Measurements from ENCODE around the gene MSX2. TPM values are rescaled to one million over a fixed set of nuclear protein-coding genes. Genes with fewer than 3 reads are reported as not detected.

MSX2 gene
- polyA plus RNA-seq, 1 of the 3 experiments (the other 2 are of a cell fraction): 5.8 TPM

GRCh38 chr5:174707671-174708070 is 16.7 kb upstream of the MSX2 start:
- H3K9ac ChIP-seq: no peak overlapping the region
- H3K4me3 ChIP-seq (ENCODE audit: low read depth in 2 of 2, low read length in 1 of 2): no peak overlapping the region
- ChIA-PET POLR2A (no interaction called here), CTCF (interaction anchor here (1.0 kb wide), 2 partner anchors 134 to 288 kb away, joined by 3 read pairs; no protein-coding TSS in a partner anchor)
- no peak overlapping the region for H3K4me2 ChIP-seq
- H3K27me3 ChIP-seq (ENCODE audit: insufficient read depth): no peaks in the 10 kb centered on the region
- H3K36me3 ChIP-seq (replicated peaks in 1 of 2; ENCODE audit: control insufficient read depth in 1 of 2, insufficient read depth in 2 of 2, low read length in 1 of 2): no peaks in the 10 kb centered on the region
- TF ChIP-seq RAD21 (IDR thresholded peaks at IDR 0.05; ENCODE audit: low read length) (no peak), SMC3 (IDR thresholded peaks at IDR 0.05; ENCODE audit: low read depth, low read length) (no peak), RCOR1 (IDR thresholded peaks at IDR 0.05; ENCODE audit: low read length) (no peak), NFIC (IDR thresholded peaks at IDR 0.05; ENCODE audit: borderline replicate concordance) (no peak), FOXM1 (IDR thresholded peaks at IDR 0.05; ENCODE audit: low read depth) (no peak), CHD2 (IDR thresholded peaks at IDR 0.05; ENCODE audit: low read length, partially characterized antibody) (no peak), TCF12 (IDR thresholded peaks at IDR 0.05) (no peak), RFX5 (IDR thresholded peaks at IDR 0.05; ENCODE audit: low read length) (no peak), USF1 (IDR thresholded peaks at IDR 0.05; ENCODE audit: borderline replicate concordance, low read depth) (no peak), CTCF (IDR thresholded peaks at IDR 0.05) (no peak), ZBTB33 (IDR thresholded peaks at IDR 0.05; ENCODE audit: borderline replicate concordance, low read depth) (no peak), TEAD4 (IDR thresholded peaks at IDR 0.05; ENCODE audit: borderline replicate concordance, insufficient read depth) (no peak), ELF1 (IDR thresholded peaks at IDR 0.05) (no peak), JUND (IDR thresholded peaks at IDR 0.05) (no peak), SIN3A (IDR thresholded peaks at IDR 0.05; ENCODE audit: borderline replicate concordance, low read depth, low read length) (no peak), USF2 (IDR thresholded peaks at IDR 0.05; ENCODE audit: borderline replicate concordance, low read depth, low read length) (no peak), POLR2AphosphoS5 (IDR thresholded peaks at IDR 0.05; ENCODE audit: low read depth, low read length) (no peak)
- no peak overlapping the region for H3K27ac ChIP-seq (ENCODE audit: low read depth in 2 of 2, low read length in 1 of 2)
- WGBS (ENCODE audit: low lambda C conversion rate): 62% methylated on average over 8 of the region's 11 CpGs
- H3K4me1 ChIP-seq (ENCODE audit: control insufficient read depth in 1 of 2, insufficient read depth in 2 of 2, low read depth in 1 of 2, low read length in 1 of 2): no peaks in the 10 kb centered on the region
- H3K79me2 ChIP-seq (ENCODE audit: insufficient read depth): no peaks in the 10 kb centered on the region
- H4K20me1 ChIP-seq (ENCODE audit: insufficient read depth): no peaks in the 10 kb centered on the region
- no peak for DNase-seq
- no peaks in the 10 kb centered on the region for H3K9me2 ChIP-seq
- H2AFZ ChIP-seq (ENCODE audit: low read depth): no peak overlapping the region
- no peaks in the 10 kb centered on the region for H3F3A ChIP-seq (replicated peaks; ENCODE audit: insufficient read depth)
- no peaks in the 10 kb centered on the region for H3K9me3 ChIP-seq

Data from SK-N-SH (cell line).